H1 (cell line): ENCODE measurements around the gene ZNF536. TPM values are rescaled to one million over a fixed set of nuclear protein-coding genes. Genes with fewer than 3 reads are reported as not detected.

Source experiments
- CTCF ChIP-seq, 3 experiments: IDR thresholded peaks; 1 replicate in 2 of 3; 2 replicates in 1 of 3; pipeline versions ENCODE4 v1.5.1 to v1.6.1; 2011; ENCODE audit warnings: low read length in 3 of 3, mild to moderate bottlenecking in 3 of 3, inconsistent platforms in 2 of 3, low read depth in 1 of 3, moderate library complexity in 1 of 3; ENCODE audit not compliant: insufficient read depth in 1 of 3; ENCODE audit errors: control extremely low read depth in 1 of 3
- E2F6 ChIP-seq: IDR thresholded peaks from 2 replicates; pipeline ENCODE4 v1.6.1; 2012; ENCODE audit warnings: inconsistent platforms
- FOSL1 ChIP-seq: IDR thresholded peaks from 2 replicates; pipeline ENCODE4 v1.6.1; 2011; ENCODE audit warnings: mild to moderate bottlenecking, low read depth, low read length, moderate library complexity; ENCODE audit not compliant: insufficient read depth
- KDM1A ChIP-seq: fragments of 200-600, 300-600 bp; sonication (generic); IDR thresholded peaks from 2 replicates; pipeline ENCODE4 v1.7.1; 2016; ENCODE audit warnings: mild to moderate bottlenecking, low read length, borderline replicate concordance
- SP2 ChIP-seq: IDR thresholded peaks from 2 replicates; pipeline ENCODE4 v1.6.1; 2012; ENCODE audit warnings: mild to moderate bottlenecking, low read length, inconsistent platforms
- polyA plus RNA-seq, 7 experiments: library from polyadenylated mRNA; depleted of rRNA in 3 of 7; stranded (reverse) in 5 of 7; unstranded in 2 of 7; fragments of >200 nt in 5 of 7; fragments of 200-250 nt in 2 of 7; gene quantifications; 1 replicate in 5 of 7; 2 replicates in 1 of 7; 4 replicates in 1 of 7; pipeline versions ENCODE4 v1.2.1 to v1.2.3, GENCODE V29; 2011 to 2013; ENCODE audit warnings: missing spikeins in 2 of 7, mixed read lengths in 2 of 7
- total RNA-seq: library from RNA; stranded (reverse); fragmentation: NEBNext Ultra II Directional; extraction: Animal tissue kit (Norgen Biotek cat#: 25700); gene quantifications from 2 replicates; pipeline ENCODE4 v1.2.1, GENCODE V29; 2021

ZNF536 gene
- total and polyA plus RNA-seq, 2 of the 8 experiments (the other 6 are each of a cell fraction or from before 2014, with no cell fraction given): 0.09 to 0.11 TPM

- TF ChIP-seq CTCF (IDR thresholded peaks at IDR 0.05; ENCODE audit: control extremely low read depth in 1 of 3, insufficient read depth in 1 of 3, low read depth in 1 of 3, low read length in 3 of 3) (no peak), SP2 (no peak), KDM1A (no peak), E2F6 (no peak), FOSL1 (no peak)
- TF ChIP-seq, all 59 proteins: peak for 0
Measured at GRCh38 chr19:30492586-30493270, 120.5 kb downstream of the ZNF536 start (continued).
